Gastroesophageal sphincter (tissue), 3 donors: Measurements from ENCODE around the gene PIK3IP1.

ENCODE experiments used
- EP300 ChIP-seq: sonication (generic); formaldehyde crosslinking; IDR thresholded peaks from one replicate; pipeline ENCODE4 v1.6.1; 2017; ENCODE audit warnings: antibody characterized with exemption, mild to moderate bottlenecking
- TF ChIP-seq, protein P1 (sequence below), 4 experiments: fragments of 200-600 bp in 2 of 4; fragments of 450-650 bp in 2 of 4; sonication (generic) in 1 of 4; IDR thresholded peaks; one replicate each; pipeline ENCODE4 v1.5.1; 2017 to 2019; ENCODE audit warnings: antibody characterized with exemption in 4 of 4, mild to moderate bottlenecking in 2 of 4, moderate library complexity in 2 of 4

DNA sequence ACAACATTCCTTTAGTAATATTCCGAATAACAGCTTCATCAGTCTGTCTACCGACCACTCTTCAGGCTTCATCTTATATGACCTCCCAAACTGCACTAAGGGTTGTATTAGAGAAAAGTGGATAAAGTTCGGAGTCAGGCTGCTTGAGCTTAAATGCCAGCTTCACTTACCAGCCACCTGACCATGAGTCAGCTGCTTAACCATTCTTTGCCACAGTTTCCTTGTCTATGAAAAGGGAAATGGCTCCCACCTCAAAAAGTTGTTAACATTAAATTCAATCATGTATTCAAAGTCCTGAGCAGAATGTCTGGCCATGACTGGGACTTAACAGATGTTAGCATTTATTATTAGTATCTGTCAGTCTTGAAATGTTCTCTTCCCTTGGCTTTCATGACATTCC is 59.3 kb downstream of the PIK3IP1 start:
- TF ChIP-seq EP300 = no peak
- TF ChIP-seq, protein P1, sequence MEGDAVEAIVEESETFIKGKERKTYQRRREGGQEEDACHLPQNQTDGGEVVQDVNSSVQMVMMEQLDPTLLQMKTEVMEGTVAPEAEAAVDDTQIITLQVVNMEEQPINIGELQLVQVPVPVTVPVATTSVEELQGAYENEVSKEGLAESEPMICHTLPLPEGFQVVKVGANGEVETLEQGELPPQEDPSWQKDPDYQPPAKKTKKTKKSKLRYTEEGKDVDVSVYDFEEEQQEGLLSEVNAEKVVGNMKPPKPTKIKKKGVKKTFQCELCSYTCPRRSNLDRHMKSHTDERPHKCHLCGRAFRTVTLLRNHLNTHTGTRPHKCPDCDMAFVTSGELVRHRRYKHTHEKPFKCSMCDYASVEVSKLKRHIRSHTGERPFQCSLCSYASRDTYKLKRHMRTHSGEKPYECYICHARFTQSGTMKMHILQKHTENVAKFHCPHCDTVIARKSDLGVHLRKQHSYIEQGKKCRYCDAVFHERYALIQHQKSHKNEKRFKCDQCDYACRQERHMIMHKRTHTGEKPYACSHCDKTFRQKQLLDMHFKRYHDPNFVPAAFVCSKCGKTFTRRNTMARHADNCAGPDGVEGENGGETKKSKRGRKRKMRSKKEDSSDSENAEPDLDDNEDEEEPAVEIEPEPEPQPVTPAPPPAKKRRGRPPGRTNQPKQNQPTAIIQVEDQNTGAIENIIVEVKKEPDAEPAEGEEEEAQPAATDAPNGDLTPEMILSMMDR (IDR thresholded peaks at IDR 0.05) = no peak
